Spleen (tissue), 11 donors: ENCODE data around the gene MCTP1. TPM values are rescaled to one million over a fixed set of nuclear protein-coding genes. Genes with fewer than 3 reads are reported as not detected.

Experiments
- DNase-seq: peaks from one replicate; pipeline ENCODE4 v3.0.0-alpha.2; 2020
- H3K27ac ChIP-seq, 8 donors: fragments of 200-600 bp; sonication (generic) in 7 of 8; 1 replicate in 4 of 8; 2 replicates in 4 of 8; pipeline versions ENCODE4 v1.5.0 to v1.8.0; 2016 to 2021; ENCODE audit warnings: inconsistent platforms in 4 of 8, mild to moderate bottlenecking in 4 of 8, moderate library complexity in 1 of 8
- H3K27me3 ChIP-seq, 7 donors: fragments of 200-600 bp; sonication (generic) in 6 of 7; replicated peaks in 1 of 7; 1 replicate in 4 of 7; 2 replicates in 3 of 7; pipeline versions ENCODE4 v1.5.0 to v1.8.0; 2016 to 2021; ENCODE audit warnings: inconsistent platforms in 3 of 7, mild to moderate bottlenecking in 1 of 7
- H3K36me3 ChIP-seq, 6 donors: fragments of 200-600 bp; sonication (generic) in 5 of 6; 1 replicate in 4 of 6; 2 replicates in 2 of 6; pipeline versions ENCODE4 v1.5.0 to v1.8.0; 2016 to 2021; ENCODE audit warnings: inconsistent platforms in 2 of 6
- H3K4me1 ChIP-seq, 6 donors: fragments of 200-600 bp; sonication (generic) in 5 of 6; 1 replicate in 3 of 6; 2 replicates in 3 of 6; pipeline versions ENCODE4 v1.5.0 to v1.8.0; 2016 to 2021; ENCODE audit warnings: inconsistent platforms in 3 of 6
- H3K4me3 ChIP-seq, 8 donors: fragments of 200-600 bp; sonication (generic) in 7 of 8; 1 replicate in 4 of 8; 2 replicates in 4 of 8; pipeline versions ENCODE4 v1.5.0 to v1.8.0; 2016 to 2021; ENCODE audit warnings: inconsistent platforms in 4 of 8, mild to moderate bottlenecking in 4 of 8, moderate library complexity in 2 of 8
- H3K9me3 ChIP-seq, 8 donors: fragments of 200-600 bp; sonication (generic) in 7 of 8; 1 replicate in 4 of 8; 2 replicates in 4 of 8; pipeline versions ENCODE4 v1.5.0 to v1.8.0; 2016 to 2021; ENCODE audit warnings: inconsistent platforms in 4 of 8
- POLR2A ChIP-seq, 3 donors: fragments of 450-650 bp; IDR thresholded peaks; one replicate each; pipeline ENCODE4 v1.5.1; 2017; ENCODE audit warnings: antibody characterized with exemption in 3 of 3, mild to moderate bottlenecking in 1 of 3
- POLR2AphosphoS5 ChIP-seq, 3 donors: sonication (generic); formaldehyde crosslinking; IDR thresholded peaks; one replicate each; pipeline ENCODE4 v1.5.1; 2017; ENCODE audit warnings: antibody characterized with exemption in 3 of 3
- WGBS, 5 donors: extraction: QIAGEN DNeasy Blood & Tissue Kit in 3 of 5; methylation state at CpG; one replicate each; pipeline versions ENCODE4 v1.1.5 to v1.1.7; 2013 to 2018; 5-methylcytosine and 5-hydroxymethylcytosine counted together
- intact Hi-C: fragments of 100-400 bp; cut with DNase I; formaldehyde crosslinking; loops from one replicate; pipeline ENCODE4 v1.15.0; 2023; ENCODE audit warnings: low total_unique reads
- polyA plus RNA-seq, 3 donors: library from polyadenylated mRNA; stranded (reverse); fragments of 200-250 nt; gene quantifications; one replicate each; pipeline ENCODE4 v1.2.1, GENCODE V29; 2013
- total RNA-seq, 7 donors: library from RNA; depleted of rRNA in 3 of 7; stranded (reverse); fragments of >200 nt in 3 of 7; fragmentation: NEBNext Ultra II Directional in 4 of 7; extraction: Animal tissue kit (Norgen Biotek cat#: 25700) in 4 of 7; gene quantifications; one replicate each; pipeline versions ENCODE4 v1.1.0 to v1.2.1, GENCODE V29; 2016 to 2021
- TF ChIP-seq, protein P1 (sequence below), 11 experiments: fragments of 200-600 bp in 7 of 11; fragments of 450-650 bp in 4 of 11; sonication (generic) in 4 of 11; IDR thresholded peaks in 8 of 11; conservative IDR thresholded peaks in 3 of 11; 1 replicate in 7 of 11; 2 replicates in 4 of 11; pipeline versions ENCODE4 v1.4.0 to v1.8.0; 2016 to 2021; ENCODE audit warnings: antibody characterized with exemption in 11 of 11, inconsistent platforms in 4 of 11, mild to moderate bottlenecking in 1 of 11
- donor health status: healthy with polysubstance abuse.
- donor health status: DM: no; HTN: no; CAD: no; lungs with moderate emphysema.
- donor health status: DM: no; HTN: no; CAD: no.
- donor health status: Bipolar disorder and iron deficiency.
- donor health status: healthy.
- donor health status: DM: no; HTN: no; CAD: no.
- donor health status: DM: yes; HTN: yes; CAD: no.

The MCTP1 gene
- total and polyA plus RNA-seq, 10 donors = 1.2 to 57.2 (median 29.4) TPM

DNA sequence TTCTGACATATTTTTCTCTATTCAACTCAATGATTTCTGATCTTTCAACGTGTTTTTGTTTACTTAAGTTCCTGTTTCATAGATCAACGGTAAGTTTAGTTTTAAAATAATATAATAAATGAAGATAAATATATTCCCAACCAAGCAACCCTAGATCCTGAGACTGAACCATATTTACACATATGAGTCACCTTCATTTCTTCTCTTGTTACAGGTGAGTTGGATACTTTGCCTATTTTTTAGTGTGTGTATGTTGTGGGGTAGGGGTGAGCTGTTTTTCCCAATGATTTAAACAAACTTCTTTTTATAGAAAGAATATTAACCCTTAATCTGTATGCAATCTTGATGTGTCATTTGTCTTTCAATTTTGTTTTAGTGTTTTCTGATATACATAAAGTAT, 186.9 kb downstream of the MCTP1 start:
- no peak for DNase-seq
- intact Hi-C loops = no loop called here
- no peaks in the 10 kb centered on the region for H3K4me1 ChIP-seq
- no peaks in the 10 kb centered on the region for H3K27me3 ChIP-seq
- H3K9me3 ChIP-seq = no peaks in the 10 kb centered on the region
- TF ChIP-seq POLR2A (IDR thresholded peaks at IDR 0.05) (no peak), POLR2AphosphoS5 (IDR thresholded peaks at IDR 0.05) (no peak)
- TF ChIP-seq, protein P1, sequence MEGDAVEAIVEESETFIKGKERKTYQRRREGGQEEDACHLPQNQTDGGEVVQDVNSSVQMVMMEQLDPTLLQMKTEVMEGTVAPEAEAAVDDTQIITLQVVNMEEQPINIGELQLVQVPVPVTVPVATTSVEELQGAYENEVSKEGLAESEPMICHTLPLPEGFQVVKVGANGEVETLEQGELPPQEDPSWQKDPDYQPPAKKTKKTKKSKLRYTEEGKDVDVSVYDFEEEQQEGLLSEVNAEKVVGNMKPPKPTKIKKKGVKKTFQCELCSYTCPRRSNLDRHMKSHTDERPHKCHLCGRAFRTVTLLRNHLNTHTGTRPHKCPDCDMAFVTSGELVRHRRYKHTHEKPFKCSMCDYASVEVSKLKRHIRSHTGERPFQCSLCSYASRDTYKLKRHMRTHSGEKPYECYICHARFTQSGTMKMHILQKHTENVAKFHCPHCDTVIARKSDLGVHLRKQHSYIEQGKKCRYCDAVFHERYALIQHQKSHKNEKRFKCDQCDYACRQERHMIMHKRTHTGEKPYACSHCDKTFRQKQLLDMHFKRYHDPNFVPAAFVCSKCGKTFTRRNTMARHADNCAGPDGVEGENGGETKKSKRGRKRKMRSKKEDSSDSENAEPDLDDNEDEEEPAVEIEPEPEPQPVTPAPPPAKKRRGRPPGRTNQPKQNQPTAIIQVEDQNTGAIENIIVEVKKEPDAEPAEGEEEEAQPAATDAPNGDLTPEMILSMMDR (IDR thresholded peaks at IDR 0.05 in 8 of 11, conservative IDR thresholded peaks at IDR 0.05 in 3 of 11) = no peak
- no peak overlapping the region for H3K27ac ChIP-seq
- H3K36me3 ChIP-seq = no peaks in the 10 kb centered on the region
- H3K4me3 ChIP-seq = no peak overlapping the region
- 74 to 90% (median 80%) methylated on average over 2 of the region's 2 CpGs for WGBS, 5 donors

DNA sequence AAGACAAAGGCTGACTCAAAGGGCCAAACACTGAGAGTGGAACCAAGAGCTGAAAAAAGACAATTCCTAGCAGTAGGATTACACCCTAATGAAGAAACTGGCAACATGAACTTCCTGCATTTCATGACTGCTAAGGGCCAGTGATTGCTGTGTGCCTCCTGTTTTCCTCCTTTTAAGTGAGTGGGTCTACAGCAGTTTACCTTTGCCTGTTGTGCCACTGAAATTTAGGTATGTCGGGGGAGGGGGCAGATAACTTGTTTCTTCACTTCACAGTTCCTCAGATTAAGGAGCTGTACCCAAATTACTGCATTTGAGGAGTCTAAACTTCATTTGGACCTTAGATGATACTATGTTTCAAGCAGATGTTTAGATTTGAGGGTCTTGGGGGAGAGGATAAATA, 191.7 kb downstream of the MCTP1 start:
- DNase-seq = no peak
- WGBS, 5 donors = 68 to 88% (median 82%) methylated on average over 1 of the region's 1 CpG
- Histone ChIP-seq H3K27ac (no peak overlapping the region), H3K4me3 (no peak overlapping the region), H3K36me3 (no peaks in the 10 kb centered on the region), H3K27me3 (no peaks in the 10 kb centered on the region), H3K9me3 (no peaks in the 10 kb centered on the region), H3K4me1 (no peaks in the 10 kb centered on the region)
- TF ChIP-seq POLR2AphosphoS5 (IDR thresholded peaks at IDR 0.05) = no peak
- no peak for TF ChIP-seq POLR2A (IDR thresholded peaks at IDR 0.05)
- TF ChIP-seq, protein P1 (IDR thresholded peaks at IDR 0.05 in 8 of 11, conservative IDR thresholded peaks at IDR 0.05 in 3 of 11) = no peak
- intact Hi-C loops = no loop called here

DNA sequence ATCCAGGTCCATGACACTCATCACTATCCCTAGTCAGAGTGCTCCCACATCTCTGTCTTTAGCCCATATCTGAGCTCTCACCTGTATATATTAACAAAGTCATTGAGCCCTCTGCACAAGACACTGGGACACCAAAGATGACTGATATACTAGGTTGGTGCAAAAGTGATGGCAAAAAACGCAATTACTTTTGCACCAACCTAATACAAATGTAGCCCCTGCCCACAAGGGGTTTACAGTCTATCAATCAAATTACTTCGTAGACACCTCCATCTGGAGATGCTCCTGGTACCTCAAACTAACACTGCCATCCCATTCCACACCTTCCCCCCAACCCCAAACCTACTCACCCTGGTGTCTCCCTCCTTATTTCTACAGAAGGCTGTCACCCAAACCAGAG, 194.1 kb downstream of the MCTP1 start:
- no peaks in the 10 kb centered on the region for H3K9me3 ChIP-seq
- WGBS, 5 donors = 75 to 89% (median 79%) methylated on average over 2 of the region's 2 CpGs
- no peak for DNase-seq

DNA sequence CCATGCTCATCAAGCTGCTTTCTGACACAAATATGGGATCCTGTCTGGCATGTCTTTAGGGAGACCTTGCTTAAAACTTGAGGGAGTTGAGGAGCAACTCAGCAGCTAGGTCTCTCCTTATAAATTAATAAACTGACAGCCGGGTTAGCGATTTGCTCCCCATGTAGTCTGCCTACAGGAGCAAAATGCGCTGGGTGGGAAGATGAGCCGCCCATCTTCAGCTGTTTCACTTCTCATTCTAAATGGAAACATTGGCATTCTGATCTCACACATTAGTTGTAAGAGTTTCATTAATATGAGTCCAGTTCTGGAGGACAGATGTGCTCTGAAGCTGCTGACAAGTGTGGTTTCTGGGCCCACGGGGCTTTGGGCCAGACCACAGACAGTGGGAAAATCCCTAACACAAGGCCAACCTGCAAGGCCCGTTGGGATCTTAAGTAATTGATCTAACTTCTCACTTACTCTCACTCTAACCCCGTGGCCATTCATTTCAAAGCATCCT, 197.0 kb downstream of the MCTP1 start:
- H3K9me3 ChIP-seq = no peaks in the 10 kb centered on the region
- TF ChIP-seq, protein P1 (IDR thresholded peaks at IDR 0.05 in 8 of 11, conservative IDR thresholded peaks at IDR 0.05 in 3 of 11) = no peak
- TF ChIP-seq POLR2A (IDR thresholded peaks at IDR 0.05) = no peak
- TF ChIP-seq POLR2AphosphoS5 (IDR thresholded peaks at IDR 0.05) = no peak
- no peaks in the 10 kb centered on the region for H3K27me3 ChIP-seq
- no peak overlapping the region for H3K4me3 ChIP-seq
- no peak for DNase-seq
- H3K27ac ChIP-seq = peak overlapping the region in 4 of 8 donors; percentile 33 to 66 (median 50)
- intact Hi-C loops = no loop called here
- peaks cover 0 to 12% (median 0%) of the 10 kb centered on the region in 6 donors for H3K4me1 ChIP-seq
- WGBS, 5 donors = 55 to 62% (median 60%) methylated on average over 7 of the region's 7 CpGs
- H3K36me3 ChIP-seq = no peaks in the 10 kb centered on the region

More for the DNA sequence above, 194.1 kb downstream of the MCTP1 start:
- peaks cover 0 to 12% (median 0%) of the 10 kb centered on the region in 6 donors for H3K4me1 ChIP-seq
- intact Hi-C loops = no loop called here
- no peak overlapping the region for H3K27ac ChIP-seq
- no peaks in the 10 kb centered on the region for H3K36me3 ChIP-seq
- H3K27me3 ChIP-seq = no peaks in the 10 kb centered on the region
- TF ChIP-seq, protein P1 (IDR thresholded peaks at IDR 0.05 in 8 of 11, conservative IDR thresholded peaks at IDR 0.05 in 3 of 11) = no peak
- TF ChIP-seq POLR2A (IDR thresholded peaks at IDR 0.05) = no peak
- no peak for TF ChIP-seq POLR2AphosphoS5 (IDR thresholded peaks at IDR 0.05)
- no peak overlapping the region for H3K4me3 ChIP-seq
